ENCODE data around the gene CKAP5. TPM values are rescaled to one million over a fixed set of nuclear protein-coding genes. Genes with fewer than 3 reads are reported as not detected.
"Not testable (repeated sequence)": the region's sequence is repeated elsewhere in the genome, so short reads cannot be mapped to it uniquely, and the experiment has no call there.

CKAP5 gene
- total RNA-seq, 3 donors from 2014 or later = 32.1 to 45.2 (median 41.4) TPM

DNA sequence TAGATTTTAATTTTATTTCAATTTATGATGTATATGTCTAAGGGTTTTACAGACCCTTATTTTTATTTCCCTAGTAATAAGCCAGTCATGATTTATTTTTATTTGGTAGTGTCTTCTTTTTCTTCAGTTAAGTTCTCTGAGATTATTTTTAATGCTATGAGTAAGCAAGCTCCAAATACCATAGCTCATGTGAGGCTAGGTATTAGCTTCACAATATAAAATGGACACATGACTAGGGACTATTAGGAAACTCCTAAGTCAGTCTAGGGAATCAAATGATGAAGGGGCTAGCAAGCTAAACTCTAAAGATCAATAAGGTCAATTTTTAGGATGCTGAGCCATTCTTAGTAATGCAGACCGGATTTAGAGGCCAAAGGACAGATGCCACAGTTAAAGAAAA, 45.9 kb downstream of the CKAP5 start:
- no peaks in the 10 kb centered on the region for H3K27me3 ChIP-seq
- H3K4me3 ChIP-seq = no peak overlapping the region
- no peaks in the 10 kb centered on the region for H3K4me1 ChIP-seq
- intact Hi-C loops (cut with DNase I; ENCODE audit: low total_unique reads) = no loop called here
- peaks cover 3% of the 10 kb centered on the region for H3K36me3 ChIP-seq
- no peaks in the 10 kb centered on the region for H3K9me3 ChIP-seq
- DNase-seq (ENCODE audit: low spot score in 2 of 2) = no peak
- no peak for TF ChIP-seq POLR2AphosphoS5 (IDR thresholded peaks at IDR 0.05)
- TF ChIP-seq, protein P1, sequence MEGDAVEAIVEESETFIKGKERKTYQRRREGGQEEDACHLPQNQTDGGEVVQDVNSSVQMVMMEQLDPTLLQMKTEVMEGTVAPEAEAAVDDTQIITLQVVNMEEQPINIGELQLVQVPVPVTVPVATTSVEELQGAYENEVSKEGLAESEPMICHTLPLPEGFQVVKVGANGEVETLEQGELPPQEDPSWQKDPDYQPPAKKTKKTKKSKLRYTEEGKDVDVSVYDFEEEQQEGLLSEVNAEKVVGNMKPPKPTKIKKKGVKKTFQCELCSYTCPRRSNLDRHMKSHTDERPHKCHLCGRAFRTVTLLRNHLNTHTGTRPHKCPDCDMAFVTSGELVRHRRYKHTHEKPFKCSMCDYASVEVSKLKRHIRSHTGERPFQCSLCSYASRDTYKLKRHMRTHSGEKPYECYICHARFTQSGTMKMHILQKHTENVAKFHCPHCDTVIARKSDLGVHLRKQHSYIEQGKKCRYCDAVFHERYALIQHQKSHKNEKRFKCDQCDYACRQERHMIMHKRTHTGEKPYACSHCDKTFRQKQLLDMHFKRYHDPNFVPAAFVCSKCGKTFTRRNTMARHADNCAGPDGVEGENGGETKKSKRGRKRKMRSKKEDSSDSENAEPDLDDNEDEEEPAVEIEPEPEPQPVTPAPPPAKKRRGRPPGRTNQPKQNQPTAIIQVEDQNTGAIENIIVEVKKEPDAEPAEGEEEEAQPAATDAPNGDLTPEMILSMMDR (IDR thresholded peaks at IDR 0.05) = no peak
- no peak for TF ChIP-seq POLR2A (IDR thresholded peaks at IDR 0.05)
- H3K27ac ChIP-seq = no peak overlapping the region

DNA sequence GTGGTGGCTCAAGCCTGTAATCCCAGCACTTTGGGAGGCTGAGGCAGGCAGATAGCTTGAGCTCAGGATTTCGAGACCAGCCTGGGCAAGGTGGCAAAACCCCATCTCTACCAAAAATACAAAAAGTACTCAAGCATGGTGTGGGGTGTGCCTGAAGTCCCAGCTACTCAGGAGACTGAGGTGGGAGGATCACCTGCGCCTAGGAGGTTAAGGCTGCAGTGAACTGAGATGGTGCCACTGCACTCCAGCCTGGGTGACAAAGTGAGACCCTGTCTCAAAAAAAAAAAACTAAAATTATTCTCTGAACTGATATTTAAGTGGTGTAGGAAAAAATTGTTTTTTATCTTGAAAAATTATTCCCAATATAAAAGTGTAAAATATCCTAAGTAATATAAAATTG, 46.4 kb downstream of the CKAP5 start:
- H3K9me3 ChIP-seq; H3K27me3 ChIP-seq; H3K4me1 ChIP-seq; intact Hi-C loops (cut with DNase I; ENCODE audit: low total_unique reads); H3K27ac ChIP-seq; H3K36me3 ChIP-seq; DNase-seq (ENCODE audit: low spot score in 2 of 2); H3K4me3 ChIP-seq: not testable (repeated sequence)

DNA sequence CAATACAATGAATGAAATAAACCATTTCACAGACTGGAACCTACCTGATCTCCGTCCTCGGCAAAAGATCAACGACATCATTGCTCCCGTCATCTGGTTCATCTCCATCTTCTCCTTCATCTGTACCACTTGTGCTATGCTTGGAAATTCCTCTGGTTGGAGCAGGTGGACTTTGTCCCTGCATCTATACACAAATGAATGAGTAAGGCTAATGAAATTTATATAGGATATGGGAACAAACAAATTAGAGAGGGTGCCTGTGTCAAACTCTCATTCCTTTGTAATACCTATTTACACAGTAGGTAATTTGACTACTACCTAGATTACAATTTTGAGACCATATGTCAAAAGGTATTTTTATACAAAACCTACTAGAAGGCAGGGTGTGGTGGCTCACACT, 67.7 kb downstream of the CKAP5 start:
- intact Hi-C loops (cut with DNase I; ENCODE audit: low total_unique reads) = no loop called here
- H3K27me3 ChIP-seq = no peaks in the 10 kb centered on the region
- DNase-seq (ENCODE audit: low spot score in 2 of 2) = no peak
- H3K9me3 ChIP-seq = no peaks in the 10 kb centered on the region
- H3K27ac ChIP-seq = no peak overlapping the region
- no peaks in the 10 kb centered on the region for H3K36me3 ChIP-seq
- H3K4me3 ChIP-seq = no peak overlapping the region
- H3K4me1 ChIP-seq = no peaks in the 10 kb centered on the region
- TF ChIP-seq, protein P1 (IDR thresholded peaks at IDR 0.05) = no peak
- no peak for TF ChIP-seq POLR2A (IDR thresholded peaks at IDR 0.05)
- no peak for TF ChIP-seq POLR2AphosphoS5 (IDR thresholded peaks at IDR 0.05)

DNA sequence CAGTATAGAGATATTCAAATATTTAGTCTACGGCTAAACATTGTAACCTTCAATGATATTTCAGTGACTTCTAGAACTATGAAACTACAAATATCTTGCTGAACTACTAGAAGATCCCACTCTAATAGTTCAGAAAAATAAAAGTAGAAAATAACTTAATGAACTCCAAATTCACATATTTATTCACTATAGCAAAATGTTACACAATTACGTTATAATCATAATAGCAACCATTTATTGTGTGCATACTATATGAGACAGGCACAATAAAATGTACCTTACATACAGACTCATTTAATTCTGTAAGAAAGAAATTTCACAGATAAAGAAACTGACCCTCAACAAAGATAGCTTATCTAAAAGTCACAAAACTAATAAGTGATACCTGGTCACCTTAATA, 69.2 kb downstream of the CKAP5 start:
- intact Hi-C loops (cut with DNase I; ENCODE audit: low total_unique reads) = no loop called here
- no peaks in the 10 kb centered on the region for H3K36me3 ChIP-seq
- H3K27ac ChIP-seq = no peak overlapping the region

DNA sequence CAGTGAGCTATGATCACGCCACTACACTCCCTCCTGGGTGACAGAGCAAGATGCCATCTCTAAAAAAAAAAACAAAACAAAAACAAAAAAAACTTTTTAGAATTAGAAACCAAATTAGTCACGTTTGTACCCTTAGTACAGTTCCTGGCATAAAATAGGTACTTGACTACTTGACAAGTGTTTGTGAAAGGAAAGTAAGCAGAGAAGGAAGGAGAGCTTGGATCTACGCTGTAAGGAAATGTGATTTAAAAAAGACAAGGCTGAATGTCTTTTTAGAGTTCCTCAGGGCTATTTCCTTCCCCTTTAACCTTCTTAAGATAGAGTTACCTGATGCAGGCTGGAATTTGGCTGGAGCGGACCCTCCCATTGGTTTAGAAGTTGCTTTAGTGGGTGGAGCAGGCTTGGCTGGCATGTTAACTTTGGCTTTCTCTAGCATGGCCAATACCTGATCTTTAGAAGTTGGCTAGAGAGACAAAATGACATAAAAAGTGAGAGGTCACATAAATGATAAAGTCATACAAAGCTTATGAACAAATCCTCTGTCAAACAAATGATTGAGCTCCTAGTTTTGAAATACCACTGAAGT, 76.4 kb downstream of the CKAP5 start:
- intact Hi-C loops (cut with DNase I; ENCODE audit: low total_unique reads) = no loop called here
- DNase-seq (ENCODE audit: low spot score in 2 of 2) = no peak
- Histone ChIP-seq H3K36me3 (no peaks in the 10 kb centered on the region), H3K27ac (no peak overlapping the region), H3K4me3 (no peak overlapping the region), H3K27me3 (no peaks in the 10 kb centered on the region), H3K4me1 (no peaks in the 10 kb centered on the region), H3K9me3 (no peaks in the 10 kb centered on the region)
- TF ChIP-seq, protein P1 (IDR thresholded peaks at IDR 0.05) = no peak
- TF ChIP-seq POLR2A (IDR thresholded peaks at IDR 0.05) = no peak
- no peak for TF ChIP-seq POLR2AphosphoS5 (IDR thresholded peaks at IDR 0.05)

More for the DNA sequence above, 69.2 kb downstream of the CKAP5 start:
- H3K9me3 ChIP-seq = no peaks in the 10 kb centered on the region
- no peaks in the 10 kb centered on the region for H3K27me3 ChIP-seq
- no peak for DNase-seq (ENCODE audit: low spot score in 2 of 2)
- H3K4me1 ChIP-seq = no peaks in the 10 kb centered on the region
- no peak overlapping the region for H3K4me3 ChIP-seq
- no peak for TF ChIP-seq POLR2AphosphoS5 (IDR thresholded peaks at IDR 0.05)
- TF ChIP-seq POLR2A (IDR thresholded peaks at IDR 0.05) = no peak
- TF ChIP-seq, protein P1 (IDR thresholded peaks at IDR 0.05) = no peak

DNA sequence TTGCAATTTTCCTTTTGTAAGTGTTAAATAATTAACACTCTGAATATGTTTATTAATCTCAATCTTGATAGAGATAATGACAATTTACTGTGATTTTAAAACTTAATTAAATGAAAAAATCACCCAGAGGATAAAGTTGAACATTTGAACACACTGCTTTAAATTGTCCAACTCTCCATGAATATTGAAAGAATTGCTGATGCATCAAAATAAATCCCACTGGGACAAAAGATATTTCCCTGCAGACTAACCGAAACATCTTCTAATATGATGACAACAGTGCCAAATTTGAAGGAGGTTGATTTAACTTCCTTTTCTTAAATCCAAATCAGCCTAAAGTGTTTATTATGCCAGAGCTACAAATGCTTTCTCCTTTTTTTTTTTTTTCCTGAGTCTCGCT, 79.4 kb downstream of the CKAP5 start:
- Histone ChIP-seq H3K9me3 (no peaks in the 10 kb centered on the region), H3K27ac (no peak overlapping the region), H3K4me3 (no peak overlapping the region), H3K4me1 (no peaks in the 10 kb centered on the region), H3K27me3 (no peaks in the 10 kb centered on the region), H3K36me3 (peaks cover 11% of the 10 kb centered on the region)
- DNase-seq (ENCODE audit: low spot score in 2 of 2) = no peak
- no peak for TF ChIP-seq POLR2A (IDR thresholded peaks at IDR 0.05)
- intact Hi-C loops (cut with DNase I; ENCODE audit: low total_unique reads) = no loop called here
